A549 (cell line): ENCODE results near the gene NFYC. TPM values are rescaled to one million over a fixed set of nuclear protein-coding genes. Genes with fewer than 3 reads are reported as not detected.

Source experiments
- ATAC-seq, 2 experiments: fragments of 200-7000 bp in 1 of 2; fragments of >200 bp in 1 of 2; cut with Nextera tagmentation in 1 of 2; cut with Tn5 transposase in 1 of 2; 3 replicates each; pipeline versions ENCODE4 v1.8.0 to v1.9.1; 2018 to 2020; ENCODE audit warnings: mild to moderate bottlenecking in 1 of 2, moderate library complexity in 1 of 2
- CTCF ChIA-PET: fragments of 300-600 bp; sonication (Branson Sonifier 250); formaldehyde crosslinking; extraction: SDS; loops from one replicate; lab custom pipeline; 2021; ENCODE audit warnings: antibody characterized with exemption, inconsistent platforms; lab: Yijun Ruan, JAX
- POLR2A ChIA-PET: fragments of 350-600 bp; formaldehyde crosslinking; extraction: SDS; loops from one replicate; lab custom pipeline; 2021; ENCODE audit warnings: antibody characterized with exemption, inconsistent platforms; lab: Yijun Ruan, JAX
- DNase-seq, 2 experiments: peaks; one replicate each; pipeline versions ENCODE4 v3.0.0 to v3.0.0-alpha.2; 2011 to 2016; ENCODE audit warnings: low read depth in 1 of 2, low spot score in 1 of 2
- FAIRE-seq: peaks from 2 replicates; lab custom pipeline; 2011; peaks lifted over from hg19 to GRCh38; lab: Jason Lieb, UNC
- H3K27ac ChIP-seq, 2 experiments: fragments of >200 bp; sonication (Bioruptor Twin); formaldehyde crosslinking; 3 replicates each; pipeline ENCODE4 v1.5.1; 2016 to 2017
- H3K4me1 ChIP-seq: fragments of >200 bp; sonication (Bioruptor Twin); formaldehyde crosslinking; 3 replicates; pipeline ENCODE4 v1.6.1; 2016
- H3K4me2 ChIP-seq: fragments of >200 bp; sonication (Bioruptor Twin); formaldehyde crosslinking; 3 replicates; pipeline ENCODE4 v1.6.1; 2016
- H3K4me3 ChIP-seq: fragments of >200 bp; sonication (Bioruptor Twin); formaldehyde crosslinking; 3 replicates; pipeline ENCODE4 v1.5.1; 2016
- H3K9me3 ChIP-seq: fragments of >200 bp; sonication (Bioruptor Twin); formaldehyde crosslinking; 3 replicates; pipeline ENCODE4 v1.6.1; 2016
- CHD2 ChIP-seq: fragments of 150-350 bp; IDR thresholded peaks from 2 replicates; pipeline ENCODE4 v1.6.1; 2014; ENCODE audit warnings: low read length; ENCODE audit not compliant: partially characterized antibody
- CHD4 ChIP-seq: fragments of 200-600 bp; sonication (generic); IDR thresholded peaks from 2 replicates; pipeline ENCODE4 v1.6.1; 2016; ENCODE audit warnings: antibody characterized with exemption, mild to moderate bottlenecking, borderline replicate concordance
- EHF ChIP-seq: fragments of 250-450 bp; sonication (Bioruptor Pico); IDR thresholded peaks from 2 replicates; pipeline ENCODE4 v1.5.0; 2020; ENCODE audit warnings: mild to moderate bottlenecking
- HDAC2 ChIP-seq: fragments of 200-600 bp; sonication (generic); IDR thresholded peaks from 2 replicates; pipeline ENCODE4 v1.6.1; 2016
- HEYL ChIP-seq: fragments of 250-450 bp; sonication (Bioruptor Pico); IDR thresholded peaks from 2 replicates; pipeline ENCODE4 v1.8.0; 2021; ENCODE audit warnings: mild to moderate bottlenecking, moderate library complexity
- HOXA7 ChIP-seq: fragments of 250-450 bp; sonication (Bioruptor Pico); IDR thresholded peaks from 2 replicates; pipeline ENCODE4 v1.5.0; 2020; ENCODE audit warnings: mild to moderate bottlenecking, moderate library complexity
- JUNB ChIP-seq: fragments of >200 bp; sonication (Bioruptor Twin); formaldehyde crosslinking; IDR thresholded peaks from 2 replicates; pipeline ENCODE4 v1.6.1; 2016
- KDM1A ChIP-seq: fragments of 200-600 bp; sonication (generic); IDR thresholded peaks from 2 replicates; pipeline ENCODE4 v1.6.1; 2016; ENCODE audit warnings: low read depth, mild to moderate bottlenecking
- MAFK ChIP-seq: fragments of 450-650 bp; IDR thresholded peaks from 2 replicates; pipeline ENCODE4 v1.6.1; 2014; ENCODE audit not compliant: partially characterized antibody
- MAZ ChIP-seq: fragments of 150-350 bp; IDR thresholded peaks from 2 replicates; pipeline ENCODE4 v1.6.1; 2014; ENCODE audit warnings: antibody characterized with exemption, low read depth, low read length, borderline replicate concordance
- NFE2L2 ChIP-seq: fragments of 150-350 bp; conservative IDR thresholded peaks from 2 replicates; pipeline ENCODE4 v1.6.1; 2014; ENCODE audit warnings: low read length
- PHF8 ChIP-seq: fragments of 200-600 bp; sonication (generic); IDR thresholded peaks from 2 replicates; pipeline ENCODE4 v1.6.1; 2016; ENCODE audit warnings: low read depth, mild to moderate bottlenecking, antibody characterized with exemption, moderate library complexity, borderline replicate concordance
- POLR2A ChIP-seq: IDR thresholded peaks from 2 replicates; pipeline ENCODE4 v1.6.1; 2012; ENCODE audit warnings: mild to moderate bottlenecking, low read length
- POLR2AphosphoS2 ChIP-seq: conservative IDR thresholded peaks from 2 replicates; pipeline ENCODE4 v1.6.1; 2012; ENCODE audit warnings: low read length, improper control_type of control experiment, inconsistent platforms
- RAD21 ChIP-seq, 2 experiments: fragments of >200 bp in 1 of 2; sonication (Bioruptor Twin) in 1 of 2; formaldehyde crosslinking in 1 of 2; IDR thresholded peaks in 1 of 2; conservative IDR thresholded peaks in 1 of 2; 2 replicates in 1 of 2; 3 replicates in 1 of 2; pipeline ENCODE4 v1.6.1; 2012 to 2018; ENCODE audit warnings: inconsistent platforms in 1 of 2
- RFX5 ChIP-seq: fragments of 450-650 bp; IDR thresholded peaks from 2 replicates; pipeline ENCODE4 v1.7.1; 2014; ENCODE audit warnings: antibody characterized with exemption, mild to moderate bottlenecking, moderate library complexity
- SMC3 ChIP-seq: fragments of >200 bp; sonication (Bioruptor Twin); formaldehyde crosslinking; IDR thresholded peaks from 3 replicates; pipeline ENCODE4 v1.6.1; 2018; ENCODE audit warnings: inconsistent platforms
- TFCP2L1 ChIP-seq: fragments of 250-450 bp; sonication (Bioruptor Pico); IDR thresholded peaks from 2 replicates; pipeline ENCODE4 v1.5.0; 2021; ENCODE audit warnings: mild to moderate bottlenecking
- TP53 ChIP-seq: fragments of 250-450 bp; sonication (Bioruptor Pico); IDR thresholded peaks from 2 replicates; pipeline ENCODE4 v1.5.0; 2021; ENCODE audit warnings: mild to moderate bottlenecking, moderate library complexity
- ZSCAN20 ChIP-seq: fragments of 250-450 bp; sonication (Bioruptor Pico); IDR thresholded peaks from 2 replicates; pipeline ENCODE4 v1.8.0; 2022; ENCODE audit warnings: mild to moderate bottlenecking, moderate library complexity
- WGBS: methylation state at CpG from one replicate; pipeline ENCODE4 v1.1.6; 2017; ENCODE audit errors: missing lambda C conversion rate; 5-methylcytosine and 5-hydroxymethylcytosine counted together
- polyA plus RNA-seq, 4 experiments: library from polyadenylated mRNA; depleted of rRNA in 3 of 4; stranded (reverse); fragments of >200 nt; fragmentation: RNase III in 1 of 4; extraction: RNeasy Plus Mini Kit Qiagen cat#74134 plus additional on column Dnase treatment in 1 of 4; gene quantifications; 2 replicates in 3 of 4; 3 replicates in 1 of 4; pipeline ENCODE4 v1.2.3, GENCODE V29; 2011 to 2017
- TF ChIP-seq, protein P1 (sequence below): fragments of 200-600 bp; sonication (generic); IDR thresholded peaks from 2 replicates; pipeline ENCODE4 v1.6.1; 2016; ENCODE audit warnings: antibody characterized with exemption, mild to moderate bottlenecking, moderate library complexity
- TF ChIP-seq, protein P2 (sequence below): IDR thresholded peaks from 2 replicates; pipeline ENCODE4 v1.6.1; 2012; ENCODE audit warnings: low read depth, borderline replicate concordance
- TF ChIP-seq, protein P3 (sequence below): fragments of >200 bp; sonication (Bioruptor Twin); formaldehyde crosslinking; IDR thresholded peaks from 2 replicates; pipeline ENCODE4 v1.6.1; 2016
- TF ChIP-seq, protein P4 (sequence below): fragments of >200 bp; sonication (Bioruptor Twin); formaldehyde crosslinking; IDR thresholded peaks from 3 replicates; pipeline ENCODE4 v1.5.1; 2016
- TF ChIP-seq, protein P5 (sequence below): fragments of 150-350 bp; IDR thresholded peaks from 2 replicates; pipeline ENCODE4 v1.6.1; 2014; ENCODE audit warnings: low read depth, mild to moderate bottlenecking, low read length
- TF ChIP-seq, protein P6 (sequence below): fragments of 450-650 bp; IDR thresholded peaks from 2 replicates; pipeline ENCODE4 v1.6.1; 2014; ENCODE audit warnings: antibody characterized with exemption

The NFYC gene
- polyA plus RNA-seq, 2 of the 4 experiments (the other 2 are of a cell fraction): 35.1 to 43.4 TPM

DNA sequence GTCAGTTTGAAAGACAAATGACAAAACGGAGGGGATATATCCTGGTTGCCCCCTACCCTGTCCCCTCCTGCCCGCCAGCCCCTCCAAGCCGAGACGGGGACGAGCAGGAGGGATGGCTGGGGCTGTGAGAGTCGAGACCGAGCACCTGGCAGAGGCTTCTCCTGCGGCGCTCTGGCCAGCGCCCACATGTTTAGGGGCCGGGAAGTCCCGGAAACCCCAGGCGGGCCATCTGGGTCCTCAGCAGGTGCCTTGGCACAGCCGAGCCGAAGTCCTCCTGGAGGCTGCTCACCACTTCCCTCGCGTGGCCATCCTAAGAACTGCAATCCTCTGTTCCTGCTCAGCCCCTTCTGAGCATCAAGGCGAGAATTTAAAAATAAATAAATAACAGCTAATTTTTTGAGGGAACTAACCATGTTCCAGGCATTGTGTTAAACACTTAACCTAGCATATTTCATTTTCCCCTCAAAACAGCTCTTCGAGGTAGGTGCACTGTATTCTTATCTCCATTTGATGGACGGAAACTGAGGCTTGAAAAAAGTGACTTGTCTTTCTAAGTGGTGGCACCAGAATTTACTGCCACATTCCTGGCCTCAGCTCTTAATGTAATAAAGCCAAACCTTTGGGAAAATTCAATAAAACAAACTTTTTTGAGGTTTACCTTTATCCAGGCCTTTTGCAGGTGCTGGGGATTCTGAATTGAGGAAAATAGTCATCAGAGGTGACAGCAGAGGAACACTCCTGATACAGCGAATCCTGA is 22.6 kb upstream of the NFYC start:
- peak; percentile 60 to 65 for DNase-seq
- no peak for FAIRE-seq
- POLR2A ChIA-PET: interaction anchor here (0.5 to 0.7 kb wide), 2 partner anchors 41 to 135 kb away, joined by 3 to 8 read pairs; no protein-coding TSS in a partner anchor

DNA sequence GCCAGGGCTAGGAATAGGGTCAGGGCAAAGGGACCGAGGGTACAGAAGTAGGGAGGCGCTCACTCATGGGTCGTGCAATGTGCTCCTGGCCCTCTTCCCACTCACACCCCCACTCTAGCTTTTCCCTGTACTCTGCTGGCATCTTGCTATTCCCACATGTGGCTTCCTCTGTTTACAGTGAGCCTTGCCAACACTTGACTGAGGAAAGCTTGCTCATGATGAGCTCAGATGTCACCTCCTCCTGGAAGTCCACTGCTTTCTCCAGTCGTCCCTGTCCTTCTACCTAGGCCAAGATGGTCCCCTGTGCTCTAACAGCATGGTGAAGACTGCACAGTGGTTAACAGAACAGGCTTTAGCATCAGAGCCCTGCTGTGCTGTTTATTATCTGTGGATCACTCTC is 18.1 kb upstream of the NFYC start:
- no peak overlapping the region for H3K4me2 ChIP-seq
- H3K27ac ChIP-seq: no peak overlapping the region
- no peaks in the 10 kb centered on the region for H3K9me3 ChIP-seq
- POLR2A ChIA-PET: no interaction called here
- CTCF ChIA-PET: interaction anchor here (0.5 to 1.2 kb wide), 3 partner anchors 251 to 759 kb away, joined by 3 read pairs; no protein-coding TSS in a partner anchor
- 55% methylated on average over 4 of the region's 4 CpGs for WGBS
- no peak for TF ChIP-seq JUNB
- no peak for TF ChIP-seq POLR2A
- TF ChIP-seq POLR2AphosphoS2: no peak
- TF ChIP-seq EHF: no peak
- TF ChIP-seq, protein P1, sequence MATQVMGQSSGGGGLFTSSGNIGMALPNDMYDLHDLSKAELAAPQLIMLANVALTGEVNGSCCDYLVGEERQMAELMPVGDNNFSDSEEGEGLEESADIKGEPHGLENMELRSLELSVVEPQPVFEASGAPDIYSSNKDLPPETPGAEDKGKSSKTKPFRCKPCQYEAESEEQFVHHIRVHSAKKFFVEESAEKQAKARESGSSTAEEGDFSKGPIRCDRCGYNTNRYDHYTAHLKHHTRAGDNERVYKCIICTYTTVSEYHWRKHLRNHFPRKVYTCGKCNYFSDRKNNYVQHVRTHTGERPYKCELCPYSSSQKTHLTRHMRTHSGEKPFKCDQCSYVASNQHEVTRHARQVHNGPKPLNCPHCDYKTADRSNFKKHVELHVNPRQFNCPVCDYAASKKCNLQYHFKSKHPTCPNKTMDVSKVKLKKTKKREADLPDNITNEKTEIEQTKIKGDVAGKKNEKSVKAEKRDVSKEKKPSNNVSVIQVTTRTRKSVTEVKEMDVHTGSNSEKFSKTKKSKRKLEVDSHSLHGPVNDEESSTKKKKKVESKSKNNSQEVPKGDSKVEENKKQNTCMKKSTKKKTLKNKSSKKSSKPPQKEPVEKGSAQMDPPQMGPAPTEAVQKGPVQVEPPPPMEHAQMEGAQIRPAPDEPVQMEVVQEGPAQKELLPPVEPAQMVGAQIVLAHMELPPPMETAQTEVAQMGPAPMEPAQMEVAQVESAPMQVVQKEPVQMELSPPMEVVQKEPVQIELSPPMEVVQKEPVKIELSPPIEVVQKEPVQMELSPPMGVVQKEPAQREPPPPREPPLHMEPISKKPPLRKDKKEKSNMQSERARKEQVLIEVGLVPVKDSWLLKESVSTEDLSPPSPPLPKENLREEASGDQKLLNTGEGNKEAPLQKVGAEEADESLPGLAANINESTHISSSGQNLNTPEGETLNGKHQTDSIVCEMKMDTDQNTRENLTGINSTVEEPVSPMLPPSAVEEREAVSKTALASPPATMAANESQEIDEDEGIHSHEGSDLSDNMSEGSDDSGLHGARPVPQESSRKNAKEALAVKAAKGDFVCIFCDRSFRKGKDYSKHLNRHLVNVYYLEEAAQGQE: no peak
- TF ChIP-seq HDAC2: no peak
- no peak for TF ChIP-seq ZSCAN20
- TF ChIP-seq CHD2: no peak
- TF ChIP-seq HEYL (CRISPR knock-in tag): no peak
- TF ChIP-seq, protein P2, sequence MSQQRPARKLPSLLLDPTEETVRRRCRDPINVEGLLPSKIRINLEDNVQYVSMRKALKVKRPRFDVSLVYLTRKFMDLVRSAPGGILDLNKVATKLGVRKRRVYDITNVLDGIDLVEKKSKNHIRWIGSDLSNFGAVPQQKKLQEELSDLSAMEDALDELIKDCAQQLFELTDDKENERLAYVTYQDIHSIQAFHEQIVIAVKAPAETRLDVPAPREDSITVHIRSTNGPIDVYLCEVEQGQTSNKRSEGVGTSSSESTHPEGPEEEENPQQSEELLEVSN: no peak
- FAIRE-seq (no peak), DNase-seq (no peak), ATAC-seq (no peak)
- H3K4me3 ChIP-seq: no peak overlapping the region
- no peaks in the 10 kb centered on the region for H3K4me1 ChIP-seq

More for the DNA sequence above, 22.6 kb upstream of the NFYC start:
- WGBS: 14% methylated on average over 16 of the region's 21 CpGs
- TF ChIP-seq, protein P2: no peak
- TF ChIP-seq TFCP2L1 (CRISPR knock-in tag) (no peak), PHF8 (no peak), JUNB (no peak), RAD21 (conservative IDR thresholded peaks at IDR 0.05 in 1 of 2, IDR thresholded peaks at IDR 0.05 in 1 of 2) (peak; percentile 47 to 50), ZSCAN20 (no peak), RFX5 (no peak), KDM1A (no peak), NFE2L2 (no peak), MAFK (no peak), CHD4 (no peak), SMC3 (peak; percentile 60), MAZ (no peak), TP53 (CRISPR knock-in tag) (no peak), HOXA7 (no peak)
- TF ChIP-seq, protein P3, sequence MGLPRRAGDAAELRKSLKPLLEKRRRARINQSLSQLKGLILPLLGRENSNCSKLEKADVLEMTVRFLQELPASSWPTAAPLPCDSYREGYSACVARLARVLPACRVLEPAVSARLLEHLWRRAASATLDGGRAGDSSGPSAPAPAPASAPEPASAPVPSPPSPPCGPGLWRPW: no peak
- TF ChIP-seq, protein P4, sequence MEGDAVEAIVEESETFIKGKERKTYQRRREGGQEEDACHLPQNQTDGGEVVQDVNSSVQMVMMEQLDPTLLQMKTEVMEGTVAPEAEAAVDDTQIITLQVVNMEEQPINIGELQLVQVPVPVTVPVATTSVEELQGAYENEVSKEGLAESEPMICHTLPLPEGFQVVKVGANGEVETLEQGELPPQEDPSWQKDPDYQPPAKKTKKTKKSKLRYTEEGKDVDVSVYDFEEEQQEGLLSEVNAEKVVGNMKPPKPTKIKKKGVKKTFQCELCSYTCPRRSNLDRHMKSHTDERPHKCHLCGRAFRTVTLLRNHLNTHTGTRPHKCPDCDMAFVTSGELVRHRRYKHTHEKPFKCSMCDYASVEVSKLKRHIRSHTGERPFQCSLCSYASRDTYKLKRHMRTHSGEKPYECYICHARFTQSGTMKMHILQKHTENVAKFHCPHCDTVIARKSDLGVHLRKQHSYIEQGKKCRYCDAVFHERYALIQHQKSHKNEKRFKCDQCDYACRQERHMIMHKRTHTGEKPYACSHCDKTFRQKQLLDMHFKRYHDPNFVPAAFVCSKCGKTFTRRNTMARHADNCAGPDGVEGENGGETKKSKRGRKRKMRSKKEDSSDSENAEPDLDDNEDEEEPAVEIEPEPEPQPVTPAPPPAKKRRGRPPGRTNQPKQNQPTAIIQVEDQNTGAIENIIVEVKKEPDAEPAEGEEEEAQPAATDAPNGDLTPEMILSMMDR: peak; percentile 57
- TF ChIP-seq, protein P5, sequence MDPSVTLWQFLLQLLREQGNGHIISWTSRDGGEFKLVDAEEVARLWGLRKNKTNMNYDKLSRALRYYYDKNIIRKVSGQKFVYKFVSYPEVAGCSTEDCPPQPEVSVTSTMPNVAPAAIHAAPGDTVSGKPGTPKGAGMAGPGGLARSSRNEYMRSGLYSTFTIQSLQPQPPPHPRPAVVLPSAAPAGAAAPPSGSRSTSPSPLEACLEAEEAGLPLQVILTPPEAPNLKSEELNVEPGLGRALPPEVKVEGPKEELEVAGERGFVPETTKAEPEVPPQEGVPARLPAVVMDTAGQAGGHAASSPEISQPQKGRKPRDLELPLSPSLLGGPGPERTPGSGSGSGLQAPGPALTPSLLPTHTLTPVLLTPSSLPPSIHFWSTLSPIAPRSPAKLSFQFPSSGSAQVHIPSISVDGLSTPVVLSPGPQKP: no peak
- TF ChIP-seq, protein P6, sequence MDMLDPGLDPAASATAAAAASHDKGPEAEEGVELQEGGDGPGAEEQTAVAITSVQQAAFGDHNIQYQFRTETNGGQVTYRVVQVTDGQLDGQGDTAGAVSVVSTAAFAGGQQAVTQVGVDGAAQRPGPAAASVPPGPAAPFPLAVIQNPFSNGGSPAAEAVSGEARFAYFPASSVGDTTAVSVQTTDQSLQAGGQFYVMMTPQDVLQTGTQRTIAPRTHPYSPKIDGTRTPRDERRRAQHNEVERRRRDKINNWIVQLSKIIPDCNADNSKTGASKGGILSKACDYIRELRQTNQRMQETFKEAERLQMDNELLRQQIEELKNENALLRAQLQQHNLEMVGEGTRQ: no peak
- TF ChIP-seq, all 56 proteins: peak for 3
- peak; percentile 54 to 78; a peak in 3 of 6 replicates for ATAC-seq
- peak overlapping the region in 1 of 2 experiments; percentile 62; a peak in 1 of 6 replicates for H3K27ac ChIP-seq
- H3K4me2 ChIP-seq: peak overlapping the region; percentile 89
- no peaks in the 10 kb centered on the region for H3K9me3 ChIP-seq
- peaks cover 5% of the 10 kb centered on the region; the same call in 2 of the 3 replicates for H3K4me1 ChIP-seq
- H3K4me3 ChIP-seq: peak overlapping the region; percentile 32; the same call in 1 of the 3 replicates
- CTCF ChIA-PET: interaction anchor here (0.6 to 1.9 kb wide), 25 partner anchors 9 to 280 kb away, joined by 3 to 10 read pairs (median 4); partner anchors contain the start of gene NFYC
